ENCODE data around the gene SMARCAD1. TPM values are rescaled to one million over a fixed set of nuclear protein-coding genes. Genes with fewer than 3 reads are reported as not detected.

The SMARCAD1 gene
- total RNA-seq: 38.7 and 41.3 TPM in 2 replicates

GRCh38 chr4:94207469-94208224, at the start of gene SMARCAD1:
TSS of gene SMARCAD1 (plus strand) at chr4:94207865. CDS start at chr4:94208395, 530 bp downstream.
- Histone ChIP-seq H3K27me3 (ENCODE audit: insufficient read depth, low read length) (no peaks in the 10 kb centered on the region), H3K4me3 (ENCODE audit: insufficient read depth, low read length) (peak within 1 kb of the TSS; percentile 88), H3K4me2 (ENCODE audit: insufficient read depth, low read length) (peak within 1 kb of the TSS; percentile 79), H2AFZ (ENCODE audit: low read length) (peak within 1 kb of the TSS; percentile 83), H3K27ac (ENCODE audit: low read depth, low read length) (peak within 1 kb of the TSS; percentile 96), H3K79me2 (ENCODE audit: insufficient read depth, low read length) (peaks cover 45% of the 10 kb centered on the region), H3K9me3 (ENCODE audit: low read depth, low read length) (no peaks in the 10 kb centered on the region), H3K4me1 (ENCODE audit: insufficient read depth, low read length) (peaks cover 24% of the 10 kb centered on the region), H4K20me1 (ENCODE audit: insufficient read depth, low read length) (no peaks in the 10 kb centered on the region), H3K36me3 (ENCODE audit: insufficient read depth, low read length) (peaks cover 35% of the 10 kb centered on the region)
- DNase-seq (ENCODE audit: insufficient read length, low spot score, missing footprints): peak; percentile 81
- TF ChIP-seq CTCF (IDR thresholded peaks at IDR 0.05; ENCODE audit: extremely low read depth, low read depth, low read length): no peak

- H2AFZ ChIP-seq (ENCODE audit: low read length): no peak overlapping the region
- no peak for TF ChIP-seq CTCF (IDR thresholded peaks at IDR 0.05; ENCODE audit: extremely low read depth, low read depth, low read length)
- no peaks in the 10 kb centered on the region for H4K20me1 ChIP-seq (ENCODE audit: insufficient read depth, low read length)
- H3K27me3 ChIP-seq (ENCODE audit: insufficient read depth, low read length): no peaks in the 10 kb centered on the region
- H3K4me1 ChIP-seq (ENCODE audit: insufficient read depth, low read length): no peaks in the 10 kb centered on the region
- no peak overlapping the region for H3K4me2 ChIP-seq (ENCODE audit: insufficient read depth, low read length)
- no peak overlapping the region for H3K27ac ChIP-seq (ENCODE audit: low read depth, low read length)
- no peaks in the 10 kb centered on the region for H3K79me2 ChIP-seq (ENCODE audit: insufficient read depth, low read length)
- no peaks in the 10 kb centered on the region for H3K36me3 ChIP-seq (ENCODE audit: insufficient read depth, low read length)
- no peak for DNase-seq (ENCODE audit: insufficient read length, low spot score, missing footprints)
- no peaks in the 10 kb centered on the region for H3K9me3 ChIP-seq (ENCODE audit: low read depth, low read length)
- H3K4me3 ChIP-seq (ENCODE audit: insufficient read depth, low read length): no peak overlapping the region
These were observed 48.8 kb upstream of the SMARCAD1 start for GRCh38 chr4:94158883-94159282.

GRCh38 chr4:94159790-94160189, 47.9 kb upstream of the SMARCAD1 start:
- TF ChIP-seq CTCF (IDR thresholded peaks at IDR 0.05; ENCODE audit: extremely low read depth, low read depth, low read length): no peak
- H3K27ac ChIP-seq (ENCODE audit: low read depth, low read length): no peak overlapping the region
- H3K79me2 ChIP-seq (ENCODE audit: insufficient read depth, low read length): no peaks in the 10 kb centered on the region
- no peak overlapping the region for H3K4me3 ChIP-seq (ENCODE audit: insufficient read depth, low read length)
- no peaks in the 10 kb centered on the region for H4K20me1 ChIP-seq (ENCODE audit: insufficient read depth, low read length)
- no peaks in the 10 kb centered on the region for H3K36me3 ChIP-seq (ENCODE audit: insufficient read depth, low read length)
- no peaks in the 10 kb centered on the region for H3K9me3 ChIP-seq (ENCODE audit: low read depth, low read length)
- no peak for DNase-seq (ENCODE audit: insufficient read length, low spot score, missing footprints)
- no peak overlapping the region for H2AFZ ChIP-seq (ENCODE audit: low read length)
- no peak overlapping the region for H3K4me2 ChIP-seq (ENCODE audit: insufficient read depth, low read length)
- H3K4me1 ChIP-seq (ENCODE audit: insufficient read depth, low read length): no peaks in the 10 kb centered on the region
- no peaks in the 10 kb centered on the region for H3K27me3 ChIP-seq (ENCODE audit: insufficient read depth, low read length)

- H4K20me1 ChIP-seq (ENCODE audit: insufficient read depth, low read length): no peaks in the 10 kb centered on the region
- no peak overlapping the region for H3K27ac ChIP-seq (ENCODE audit: low read depth, low read length)
- H3K27me3 ChIP-seq (ENCODE audit: insufficient read depth, low read length): no peaks in the 10 kb centered on the region
- DNase-seq (ENCODE audit: insufficient read length, low spot score, missing footprints): no peak
- no peak overlapping the region for H3K4me3 ChIP-seq (ENCODE audit: insufficient read depth, low read length)
- TF ChIP-seq CTCF (IDR thresholded peaks at IDR 0.05; ENCODE audit: extremely low read depth, low read depth, low read length): no peak
- no peaks in the 10 kb centered on the region for H3K79me2 ChIP-seq (ENCODE audit: insufficient read depth, low read length)
- H3K4me1 ChIP-seq (ENCODE audit: insufficient read depth, low read length): no peaks in the 10 kb centered on the region
- no peak overlapping the region for H3K4me2 ChIP-seq (ENCODE audit: insufficient read depth, low read length)
- H3K36me3 ChIP-seq (ENCODE audit: insufficient read depth, low read length): no peaks in the 10 kb centered on the region
- no peak overlapping the region for H2AFZ ChIP-seq (ENCODE audit: low read length)
- H3K9me3 ChIP-seq (ENCODE audit: low read depth, low read length): no peaks in the 10 kb centered on the region
These were observed 46.9 kb upstream of the SMARCAD1 start for GRCh38 chr4:94160774-94161173.

All from osteoblast (primary cell).